IgD-negative memory B cell (primary cell): ENCODE data around the gene GALNT12. TPM values are rescaled to one million over a fixed set of nuclear protein-coding genes. Genes with fewer than 3 reads are reported as not detected.

Experiments
- H3K27ac Mint-ChIP-seq, 3 donors: one replicate each; pipeline ENCODE4 v1.8.0; 2020 to 2022; ENCODE audit warnings: mild to moderate bottlenecking in 3 of 3, mixed read lengths in 3 of 3, moderate library complexity in 1 of 3
- H3K27me3 Mint-ChIP-seq: one replicate; pipeline ENCODE4 v1.8.0; 2021; ENCODE audit warnings: mixed read lengths
- H3K36me3 Mint-ChIP-seq: one replicate; pipeline ENCODE4 v1.8.0; 2020; ENCODE audit warnings: mild to moderate bottlenecking, mixed read lengths
- H3K4me1 Mint-ChIP-seq, 3 donors: one replicate each; pipeline ENCODE4 v1.8.0; 2020 to 2022; ENCODE audit warnings: mixed read lengths in 3 of 3, mild to moderate bottlenecking in 1 of 3
- H3K4me3 Mint-ChIP-seq, 4 donors: one replicate each; pipeline ENCODE4 v1.8.0; 2020 to 2022; ENCODE audit warnings: mild to moderate bottlenecking in 4 of 4, mixed read lengths in 4 of 4, moderate library complexity in 3 of 4
- H3K9me3 Mint-ChIP-seq, 3 donors: one replicate each; pipeline ENCODE4 v1.8.0; 2020 to 2021; ENCODE audit warnings: mixed read lengths in 3 of 3, mild to moderate bottlenecking in 1 of 3
- polyA plus RNA-seq: library from polyadenylated mRNA; unstranded; fragments of 300-500 nt; fragmentation: Illumina TruSeq; gene quantifications from one replicate; pipeline ENCODE4 v1.2.3, GENCODE V29; 2021

The GALNT12 gene
- polyA plus RNA-seq, 1 donor from 2014 or later, result 0.90 TPM

DNA sequence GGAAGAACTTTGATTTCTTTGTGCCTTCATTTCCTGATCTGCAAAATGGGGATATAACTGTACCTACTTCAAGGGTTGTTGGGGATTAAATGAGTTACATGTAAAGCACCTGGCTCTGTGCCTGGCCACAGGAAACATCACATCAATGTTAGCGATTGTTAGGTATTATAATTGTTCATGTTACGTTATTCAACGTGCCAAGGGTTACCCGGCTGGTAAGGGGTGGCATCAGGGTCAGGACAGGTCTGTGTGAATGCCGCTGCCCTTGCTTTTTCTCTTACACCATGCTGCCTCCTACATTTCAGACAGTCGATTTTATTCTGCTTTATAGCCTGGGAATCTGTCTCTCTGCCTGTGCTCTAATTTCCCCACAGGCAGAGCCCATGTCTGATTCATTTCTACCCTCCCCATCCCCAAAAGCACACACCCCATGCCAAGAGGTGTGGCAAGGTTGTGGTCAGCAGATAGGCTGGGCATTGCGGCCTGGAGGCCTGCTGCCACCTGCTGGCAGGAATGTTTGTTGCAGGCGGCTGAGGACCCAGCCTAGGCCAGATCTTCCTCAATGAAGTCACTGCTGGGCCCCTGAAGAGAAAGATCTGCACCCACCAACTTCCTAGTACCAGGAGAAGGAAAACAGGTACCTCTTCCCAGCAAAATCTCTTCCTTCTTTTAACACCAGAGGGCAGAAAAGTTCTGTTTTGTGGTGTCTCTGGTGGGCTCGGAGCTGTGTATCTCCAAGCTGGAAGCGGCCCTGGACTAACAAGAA, 16.4 kb upstream of the GALNT12 start:
- no peaks in the 10 kb centered on the region for H3K27me3 Mint-ChIP-seq
- peaks cover 4% of the 10 kb centered on the region for H3K36me3 Mint-ChIP-seq
- H3K27ac Mint-ChIP-seq, result no peak overlapping the region
- peak overlapping the region in 1 of 4 donors; percentile 52 for H3K4me3 Mint-ChIP-seq
- H3K4me1 Mint-ChIP-seq, result peaks cover 15 to 25% (median 21%) of the 10 kb centered on the region in 3 donors
- no peaks in the 10 kb centered on the region for H3K9me3 Mint-ChIP-seq

DNA sequence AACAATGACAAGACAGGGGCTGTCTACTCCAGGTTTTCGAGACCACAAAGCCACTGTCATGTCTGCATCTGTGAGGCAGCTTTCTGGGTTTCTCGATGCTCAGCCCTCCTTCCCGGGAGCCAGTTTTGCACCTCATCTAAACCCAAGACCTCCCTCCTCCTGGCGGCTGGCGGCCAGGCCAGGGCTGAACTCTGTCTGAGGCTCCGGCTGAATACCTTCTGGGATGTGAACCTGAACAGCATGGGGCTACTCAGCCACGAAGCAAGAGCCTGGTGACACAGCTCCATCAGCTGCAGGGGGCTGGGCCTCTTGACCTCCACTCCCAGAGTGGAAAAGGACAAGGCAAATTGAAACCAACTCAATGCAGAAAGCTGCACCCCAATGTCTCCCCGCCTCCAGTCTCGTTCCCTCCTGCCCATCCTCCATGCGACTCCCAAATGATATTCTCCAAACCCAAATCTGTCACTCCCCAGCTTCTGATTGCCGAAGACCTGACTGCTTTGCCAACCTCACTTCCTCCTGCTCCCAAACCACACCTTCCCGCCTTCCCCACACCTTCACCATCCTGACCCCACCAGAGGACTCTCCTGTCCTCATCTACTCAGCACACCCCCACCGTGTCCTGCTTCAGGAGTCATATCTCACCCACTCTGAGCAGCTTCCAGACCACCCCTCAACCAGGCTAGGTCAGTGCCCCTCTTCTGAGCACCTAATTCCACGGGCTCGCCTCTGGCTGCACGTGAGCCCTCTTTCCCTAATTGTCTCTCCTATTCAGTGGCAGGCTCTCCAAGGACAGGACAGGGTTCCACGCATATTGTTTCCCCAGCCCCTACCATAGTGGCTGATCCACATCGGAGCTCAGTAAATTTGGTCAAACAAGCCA, 15.6 kb upstream of the GALNT12 start:
- Mint-ChIP-seq H3K27me3 (no peaks in the 10 kb centered on the region), H3K4me3 (peak overlapping the region in 1 of 4 donors; percentile 52), H3K9me3 (no peaks in the 10 kb centered on the region), H3K36me3 (peaks cover 4% of the 10 kb centered on the region), H3K4me1 (peaks cover 15 to 25% (median 21%) of the 10 kb centered on the region in 3 donors), H3K27ac (no peak overlapping the region)

DNA sequence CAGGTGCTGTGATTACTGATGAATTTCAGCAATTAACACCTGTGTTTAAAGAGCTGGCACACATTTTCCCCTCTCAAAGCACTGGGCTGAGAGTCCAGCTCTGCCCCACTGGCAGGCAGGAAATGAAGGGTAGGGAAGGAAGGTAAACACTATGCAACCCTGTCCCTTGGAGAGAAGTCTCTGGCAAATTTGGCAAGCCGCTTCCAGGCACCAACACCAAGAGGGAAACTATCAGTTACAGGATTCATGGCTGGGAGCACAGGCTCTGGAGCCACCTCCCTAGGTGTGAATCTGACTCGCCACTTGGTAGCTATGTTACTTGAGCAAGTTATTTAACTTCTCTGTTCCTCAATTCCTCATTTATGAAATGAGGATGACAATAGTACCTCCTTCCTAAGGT, 14.4 kb upstream of the GALNT12 start:
- no peaks in the 10 kb centered on the region for H3K27me3 Mint-ChIP-seq
- H3K4me1 Mint-ChIP-seq, result peaks cover 15 to 27% (median 21%) of the 10 kb centered on the region in 3 donors
- no peak overlapping the region for H3K27ac Mint-ChIP-seq
- no peaks in the 10 kb centered on the region for H3K36me3 Mint-ChIP-seq
- no peak overlapping the region for H3K4me3 Mint-ChIP-seq
- peaks cover 0 to under 1% (median 0%) of the 10 kb centered on the region in 3 donors for H3K9me3 Mint-ChIP-seq

DNA sequence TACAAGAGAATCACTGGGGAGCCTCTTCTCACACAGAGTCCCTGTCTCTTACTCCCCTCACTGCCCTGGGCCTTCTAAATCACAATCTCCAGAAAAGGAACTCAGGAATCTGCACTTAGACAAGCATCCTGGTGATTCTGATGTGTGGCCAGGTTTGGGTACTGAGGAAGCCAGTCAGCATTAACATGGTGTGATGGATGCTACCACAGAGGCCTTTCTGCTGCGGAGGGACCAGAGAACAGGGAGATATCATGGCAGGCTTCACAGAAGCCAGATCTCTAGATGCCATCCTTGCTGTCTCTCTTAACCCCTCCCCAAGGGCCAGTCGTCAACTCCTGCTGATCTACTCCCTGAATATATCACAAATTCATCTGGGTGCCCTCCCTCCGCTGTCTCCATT, 12.7 kb upstream of the GALNT12 start:
- Mint-ChIP-seq H3K4me1 (peaks cover 15 to 27% (median 21%) of the 10 kb centered on the region in 3 donors), H3K9me3 (peaks cover 0 to 7% (median 3%) of the 10 kb centered on the region in 3 donors), H3K27me3 (no peaks in the 10 kb centered on the region), H3K36me3 (no peaks in the 10 kb centered on the region), H3K4me3 (peak overlapping the region in 3 of 4 donors; percentile 16 to 88 (median 27)), H3K27ac (no peak overlapping the region)

DNA sequence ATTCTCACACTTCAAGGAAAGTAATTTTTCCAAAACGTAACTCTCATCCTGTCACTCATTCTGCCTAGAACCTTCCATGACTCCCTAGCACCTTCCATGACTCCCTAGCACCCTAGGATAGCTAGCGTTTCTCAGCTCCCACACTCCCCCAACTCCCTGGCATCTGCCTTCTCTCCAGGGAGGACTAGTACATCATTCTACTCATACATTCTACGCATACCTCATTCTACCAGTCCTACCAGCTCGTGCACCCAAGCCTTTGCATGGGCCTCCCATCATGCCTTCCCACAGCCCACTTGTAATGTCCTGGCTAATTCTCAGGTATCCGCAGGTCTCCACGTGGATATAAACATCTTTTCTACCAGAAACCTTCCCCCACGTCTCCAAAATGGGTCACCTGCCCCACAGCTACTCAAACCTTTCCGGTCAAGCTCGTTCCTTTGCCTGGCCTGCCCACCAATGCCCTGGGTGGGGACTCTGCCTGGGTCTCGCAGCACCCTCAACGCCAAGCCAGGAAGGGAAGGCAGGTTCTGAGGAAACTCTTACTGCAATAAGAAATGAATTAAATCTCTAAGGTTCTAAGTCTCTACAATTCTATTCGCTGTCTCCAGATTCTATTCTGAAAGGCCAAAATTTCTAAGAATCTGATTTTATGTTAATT, 12.0 kb upstream of the GALNT12 start:
- no peaks in the 10 kb centered on the region for H3K36me3 Mint-ChIP-seq
- no peaks in the 10 kb centered on the region for H3K27me3 Mint-ChIP-seq
- peaks cover 0 to 7% (median 3%) of the 10 kb centered on the region in 3 donors for H3K9me3 Mint-ChIP-seq
- peak overlapping the region; percentile 27 to 88 (median 70) for H3K4me3 Mint-ChIP-seq
- H3K4me1 Mint-ChIP-seq, result peaks cover 15 to 27% (median 21%) of the 10 kb centered on the region in 3 donors
- H3K27ac Mint-ChIP-seq, result peak overlapping the region in 2 of 3 donors; percentile 54 to 69

DNA sequence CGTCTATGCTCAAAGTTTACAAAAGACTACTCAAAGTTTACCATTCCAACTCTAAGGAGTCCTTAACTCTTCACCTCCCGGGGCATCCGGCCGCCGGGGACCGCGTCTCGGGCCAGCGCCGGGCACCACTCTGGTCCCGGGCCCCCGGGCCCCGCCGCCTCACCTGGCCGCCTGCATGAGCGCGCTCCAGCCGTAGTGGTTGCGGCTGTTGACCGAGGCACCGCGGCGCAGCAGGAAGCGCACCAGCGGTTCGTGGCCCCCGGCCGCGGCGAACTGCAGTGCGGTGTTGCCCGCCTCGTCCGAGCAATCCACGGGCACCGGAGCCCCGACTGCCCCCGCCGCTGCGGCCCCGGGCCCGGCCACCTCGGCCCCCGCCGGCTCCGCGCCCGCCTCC, 11.5 kb upstream of the GALNT12 start:
- Mint-ChIP-seq H3K9me3 (peaks cover 0 to 7% (median 3%) of the 10 kb centered on the region in 3 donors), H3K4me3 (peak overlapping the region; percentile 27 to 88 (median 70)), H3K27me3 (no peaks in the 10 kb centered on the region), H3K27ac (peak overlapping the region in 2 of 3 donors; percentile 54 to 69), H3K4me1 (peaks cover 15 to 27% (median 20%) of the 10 kb centered on the region in 3 donors), H3K36me3 (no peaks in the 10 kb centered on the region)

DNA sequence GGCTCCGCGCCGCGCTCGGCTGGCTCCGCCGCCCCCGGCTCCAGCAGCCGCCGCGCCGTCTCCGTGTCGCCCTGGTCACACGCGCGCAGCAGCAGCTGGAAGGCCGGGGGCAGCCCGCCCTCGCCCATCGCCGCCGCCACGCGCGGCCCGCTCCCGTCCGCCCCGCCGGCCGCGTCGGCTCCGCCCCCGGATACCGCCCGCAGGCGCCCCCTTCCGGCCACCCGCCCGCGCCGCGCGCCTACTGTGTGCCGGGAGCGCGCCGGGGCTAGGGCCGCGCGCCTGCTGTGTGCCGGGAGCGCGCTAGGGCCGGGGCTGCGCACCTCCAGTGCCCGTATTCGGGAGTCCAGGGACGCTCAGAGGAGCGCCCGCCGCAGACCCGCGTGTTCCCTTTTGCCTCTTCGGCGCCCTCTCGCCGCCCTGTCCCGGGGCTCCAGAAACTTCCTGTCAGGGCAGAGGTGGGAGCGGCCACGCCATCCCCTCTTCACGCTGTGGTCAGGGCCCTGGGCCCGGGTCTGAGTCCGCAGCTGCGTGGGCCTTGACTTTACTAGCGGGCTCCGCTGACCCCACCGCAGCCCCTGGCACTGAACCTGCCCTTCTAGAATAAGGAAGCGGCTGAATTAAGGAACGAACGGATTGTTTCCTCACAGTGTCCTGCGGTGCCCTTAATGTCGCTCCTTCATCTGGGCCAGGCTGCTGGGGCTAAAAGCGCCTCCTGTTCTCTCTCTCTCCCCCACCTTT, 10.9 kb upstream of the GALNT12 start, which contains the start of gene ANKS6:
TSS of gene ANKS6 (minus strand) at position 192 of the 738 bp plus-strand sequence. CDS start at position 128, 64 bp downstream.
- Mint-ChIP-seq H3K27ac (peak within 1 kb of the TSS in 2 of 3 donors; percentile 54 to 84), H3K4me3 (peak within 1 kb of the TSS; percentile 77 to 96 (median 89)), H3K27me3 (no peaks in the 10 kb centered on the region), H3K36me3 (no peaks in the 10 kb centered on the region), H3K9me3 (peaks cover 0 to 7% (median 3%) of the 10 kb centered on the region in 3 donors), H3K4me1 (peaks cover 12 to 23% (median 16%) of the 10 kb centered on the region in 3 donors)

DNA sequence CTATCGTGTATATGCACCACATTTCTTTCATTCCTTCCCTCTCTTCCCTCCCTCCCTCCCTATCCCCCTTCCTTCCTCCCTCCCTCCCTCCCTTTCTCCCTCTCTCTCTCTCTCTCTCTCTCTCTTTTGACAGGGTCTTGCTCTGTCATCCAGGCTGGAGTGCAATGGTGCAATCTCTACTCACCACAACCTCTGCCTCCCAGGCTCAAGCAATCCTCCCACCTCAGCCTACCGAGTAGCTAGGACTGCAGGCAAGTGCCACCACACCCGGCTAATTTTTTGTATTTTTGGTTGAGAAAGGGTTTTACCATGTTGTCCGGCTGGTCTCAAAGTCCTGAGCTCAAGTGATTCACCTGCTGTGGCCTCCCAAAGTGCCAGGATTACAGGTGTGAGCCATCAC, 10.0 kb upstream of the GALNT12 start:
- Mint-ChIP-seq H3K36me3 (no peaks in the 10 kb centered on the region), H3K27ac (peak overlapping the region in 1 of 3 donors; percentile 84), H3K4me3 (peak overlapping the region; percentile 43 to 96 (median 80)), H3K9me3 (peaks cover 0 to 7% (median 3%) of the 10 kb centered on the region in 3 donors), H3K27me3 (peaks cover 4% of the 10 kb centered on the region), H3K4me1 (peaks cover 9 to 18% (median 15%) of the 10 kb centered on the region in 3 donors)

DNA sequence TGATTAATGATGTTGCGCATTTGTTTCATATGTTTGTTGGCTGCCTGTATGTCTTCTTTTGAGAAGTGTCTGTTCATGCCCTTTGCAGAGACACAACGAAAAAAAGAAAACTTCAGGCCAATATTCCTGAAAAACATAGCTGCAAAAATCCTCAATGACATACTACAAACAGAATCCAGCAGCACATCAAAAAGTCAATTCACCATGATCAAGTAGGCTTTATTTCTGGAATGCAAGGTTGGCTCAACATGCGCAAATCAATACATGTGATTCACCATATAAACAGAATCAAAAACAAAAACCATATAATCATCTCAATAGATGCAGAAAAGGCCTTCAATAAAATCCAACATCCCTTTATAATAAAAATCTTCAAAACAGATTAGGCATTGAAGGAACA, 9.2 kb upstream of the GALNT12 start:
- peaks cover 5% of the 10 kb centered on the region for H3K27me3 Mint-ChIP-seq
- H3K4me3 Mint-ChIP-seq, result peak overlapping the region in 2 of 4 donors; percentile 19 to 77
- peaks cover 7 to 16% (median 12%) of the 10 kb centered on the region in 3 donors for H3K4me1 Mint-ChIP-seq
- H3K36me3 Mint-ChIP-seq, result no peaks in the 10 kb centered on the region
- peaks cover 0 to 7% (median 3%) of the 10 kb centered on the region in 3 donors for H3K9me3 Mint-ChIP-seq
- H3K27ac Mint-ChIP-seq, result peak overlapping the region in 1 of 3 donors; percentile 32

DNA sequence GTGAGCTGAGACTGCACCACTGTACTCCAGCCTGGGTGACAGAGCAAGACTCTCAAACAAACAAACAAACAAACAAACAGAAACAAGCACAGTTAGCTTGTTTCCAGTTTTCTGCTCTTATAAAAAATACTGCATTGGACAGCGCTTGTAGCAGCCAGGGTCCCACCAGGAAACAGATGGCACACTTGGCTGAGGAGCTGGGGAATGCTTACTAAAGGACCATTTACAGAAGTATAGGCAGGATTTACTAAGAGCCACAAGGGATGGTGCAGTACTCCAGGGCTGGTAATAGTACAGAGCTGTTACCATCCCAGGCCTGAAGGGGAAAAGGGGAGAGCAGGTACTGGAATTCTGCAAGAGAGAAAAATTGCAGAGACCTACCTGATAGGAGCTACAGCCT, 5.9 kb upstream of the GALNT12 start:
- Mint-ChIP-seq H3K27me3 (peaks cover 7% of the 10 kb centered on the region), H3K9me3 (peaks cover 0 to 7% (median 3%) of the 10 kb centered on the region in 3 donors), H3K4me1 (peaks cover 0 to 3% (median 2%) of the 10 kb centered on the region in 3 donors), H3K4me3 (peak overlapping the region in 1 of 4 donors; percentile 2), H3K27ac (no peak overlapping the region), H3K36me3 (no peaks in the 10 kb centered on the region)

DNA sequence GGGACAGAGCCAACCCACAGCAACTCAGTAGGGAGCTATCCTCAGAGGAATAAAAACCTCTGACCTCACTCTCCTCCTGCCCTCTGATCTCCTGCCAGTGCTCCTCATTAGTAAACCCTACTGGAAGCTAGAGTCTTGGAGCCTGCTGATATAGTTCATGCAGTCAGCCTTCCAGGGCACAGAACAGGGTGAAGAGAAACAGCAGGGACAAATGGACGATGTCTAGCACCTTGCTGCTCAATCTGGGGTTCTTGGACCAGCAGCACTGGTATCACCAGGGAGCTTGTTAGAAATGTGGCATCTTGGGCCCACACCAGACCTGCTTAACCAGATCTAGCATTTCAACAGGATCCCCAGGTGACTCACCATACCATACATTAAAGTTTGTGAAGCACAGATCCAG, 5.5 kb upstream of the GALNT12 start:
- peaks cover 0 to 7% (median 3%) of the 10 kb centered on the region in 3 donors for H3K9me3 Mint-ChIP-seq
- peak overlapping the region in 2 of 4 donors; percentile 2 to 34 for H3K4me3 Mint-ChIP-seq
- H3K27ac Mint-ChIP-seq, result no peak overlapping the region
- H3K27me3 Mint-ChIP-seq, result peaks cover 7% of the 10 kb centered on the region
- H3K4me1 Mint-ChIP-seq, result peaks cover under 1 to 7% (median 5%) of the 10 kb centered on the region in 3 donors
- H3K36me3 Mint-ChIP-seq, result no peaks in the 10 kb centered on the region

DNA sequence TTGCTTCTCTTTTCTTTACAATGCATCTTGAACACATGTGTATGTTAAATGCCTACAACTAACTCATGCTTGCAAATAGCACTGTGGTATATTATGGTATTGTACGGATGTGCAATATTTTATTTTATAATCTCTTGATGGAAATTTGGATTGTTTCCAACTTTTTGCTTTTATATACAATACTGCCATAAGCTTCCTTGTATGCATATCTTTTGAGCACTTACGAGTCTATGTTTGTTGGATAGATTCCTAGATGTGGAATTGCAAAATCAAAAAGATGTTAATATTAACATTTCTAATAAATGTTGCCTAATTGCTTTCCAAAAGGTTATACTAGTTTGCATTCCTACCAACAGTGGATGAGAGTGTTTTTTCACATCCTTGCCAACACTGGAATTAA, 3.4 kb upstream of the GALNT12 start:
- H3K9me3 Mint-ChIP-seq, result no peaks in the 10 kb centered on the region
- no peak overlapping the region for H3K27ac Mint-ChIP-seq
- H3K36me3 Mint-ChIP-seq, result no peaks in the 10 kb centered on the region
- peaks cover 10% of the 10 kb centered on the region for H3K27me3 Mint-ChIP-seq
- no peak overlapping the region for H3K4me3 Mint-ChIP-seq
- peaks cover 10 to 12% (median 11%) of the 10 kb centered on the region in 3 donors for H3K4me1 Mint-ChIP-seq

DNA sequence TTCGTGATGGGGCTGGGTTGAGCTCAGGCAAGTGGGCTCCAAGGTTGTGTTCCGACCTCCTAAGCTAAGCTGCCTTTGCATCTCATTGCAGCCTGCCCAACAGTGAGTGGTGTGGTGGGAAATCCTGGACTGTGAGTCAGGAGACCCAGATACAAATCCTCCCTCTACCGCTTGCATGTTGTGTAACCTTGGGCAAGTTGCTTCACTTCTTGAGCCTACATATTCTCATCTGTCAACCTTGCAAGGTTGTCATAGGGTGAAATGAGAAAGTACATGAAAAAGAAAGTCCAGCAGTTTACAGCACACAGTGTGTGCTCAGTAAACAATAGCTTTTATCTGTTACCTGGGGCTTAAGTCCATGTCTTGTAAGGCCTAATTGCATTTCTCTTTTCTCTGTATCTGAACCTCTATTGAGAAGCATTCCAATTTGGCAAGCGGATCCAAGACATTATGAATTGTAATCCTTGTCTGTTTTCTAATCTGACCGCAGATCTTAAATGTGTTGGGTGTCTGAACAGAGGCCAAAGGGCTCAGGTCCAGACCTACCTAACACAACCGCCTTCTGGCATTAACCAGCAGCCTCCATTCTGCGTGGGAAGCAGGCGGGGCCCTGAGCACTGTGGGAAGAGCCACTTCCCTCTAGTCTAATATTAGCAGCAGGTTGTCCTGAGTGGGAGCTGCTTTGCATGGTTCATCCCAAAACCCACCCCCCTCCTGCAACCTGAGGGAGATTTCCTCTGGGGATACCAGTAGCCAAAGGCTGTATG, 1.8 kb upstream of the GALNT12 start:
- peaks cover 11 to 12% (median 11%) of the 10 kb centered on the region in 3 donors for H3K4me1 Mint-ChIP-seq
- H3K9me3 Mint-ChIP-seq, result no peaks in the 10 kb centered on the region
- H3K4me3 Mint-ChIP-seq, result peak overlapping the region in 1 of 4 donors; percentile 21
- H3K27me3 Mint-ChIP-seq, result peaks cover 15% of the 10 kb centered on the region
- H3K27ac Mint-ChIP-seq, result no peak overlapping the region
- no peaks in the 10 kb centered on the region for H3K36me3 Mint-ChIP-seq
